Activated CD4-positive, alpha-beta T cell treated with anti-CD3 and anti-CD28 coated beads, Interleukin-2, Interleukin-6, amounts not matched to agents 100 ng/mL and 50 ng/mL, durations not matched to agents 16 hours and 8 hours (primary cell): ENCODE measurements around the gene VMAC.

Experiments used
- DNase-seq: peaks from one replicate; pipeline ENCODE4 v3.0.0-alpha.2; 2020

The VMAC gene

GRCh38 chr19:5907241-5907640, 2.6 kb downstream of the VMAC start:
- DNase-seq: no peak

GRCh38 chr19:5908773-5909442, 4.2 kb downstream of the VMAC start:
- no peak for DNase-seq

GRCh38 chr19:5910638-5910907, 5.9 kb downstream of the VMAC start:
- no peak for DNase-seq

GRCh38 chr19:5911366-5911765, 6.7 kb downstream of the VMAC start:
- DNase-seq: no peak

- no peak for DNase-seq
These were observed 9.2 kb downstream of the VMAC start, which contains the start of gene CAPS for GRCh38 chr19:5913739-5914357. Gene CAPS (plus strand): TSS chr19:5914254. CDS start chr19:5914407, 153 bp downstream.

- no peak for DNase-seq
These were observed 9.7 kb downstream of the VMAC start for GRCh38 chr19:5914358-5914774.

- no peak for DNase-seq
These were observed 10.5 kb downstream of the VMAC start for GRCh38 chr19:5914946-5915781.

- no peak for DNase-seq
These were observed 11.1 kb downstream of the VMAC start for GRCh38 chr19:5915782-5916165.

GRCh38 chr19:5916181-5916708, 11.6 kb downstream of the VMAC start:
- DNase-seq: no peak

- no peak for DNase-seq
These were observed 12.9 kb downstream of the VMAC start for GRCh38 chr19:5917431-5918107.

GRCh38 chr19:5918463-5919079, 13.9 kb downstream of the VMAC start:
- DNase-seq: no peak

GRCh38 chr19:5921516-5922160, 17.0 kb downstream of the VMAC start:
- DNase-seq: no peak

- DNase-seq: no peak
These were observed 17.5 kb downstream of the VMAC start for GRCh38 chr19:5922161-5922545.

GRCh38 chr19:5923356-5923755, 18.7 kb downstream of the VMAC start:
- DNase-seq: no peak

- no peak for DNase-seq
These were observed 21.3 kb downstream of the VMAC start for GRCh38 chr19:5925830-5926427.

GRCh38 chr19:5926641-5927440, 22.2 kb downstream of the VMAC start:
- no peak for DNase-seq

- DNase-seq: no peak
These were observed 22.8 kb downstream of the VMAC start for GRCh38 chr19:5927441-5927821.

- DNase-seq: no peak
These were observed 24.5 kb downstream of the VMAC start for GRCh38 chr19:5929179-5929578.

GRCh38 chr19:5929625-5930024, 25.0 kb downstream of the VMAC start:
- DNase-seq: no peak

- DNase-seq: no peak
These were observed 26.6 kb downstream of the VMAC start for GRCh38 chr19:5931251-5931650.

GRCh38 chr19:5932146-5932545, 27.5 kb downstream of the VMAC start:
- no peak for DNase-seq
